ENCODE results near the gene ZKSCAN1. TPM values are rescaled to one million over a fixed set of nuclear protein-coding genes. Genes with fewer than 3 reads are reported as not detected.
"Not testable (repeated sequence)": the region's sequence is repeated elsewhere in the genome, so short reads cannot be mapped to it uniquely, and the experiment has no call there.

The ZKSCAN1 gene
- total RNA-seq, 3 donors from 2014 or later, result 30.6 to 65.1 (median 52.4) TPM

DNA sequence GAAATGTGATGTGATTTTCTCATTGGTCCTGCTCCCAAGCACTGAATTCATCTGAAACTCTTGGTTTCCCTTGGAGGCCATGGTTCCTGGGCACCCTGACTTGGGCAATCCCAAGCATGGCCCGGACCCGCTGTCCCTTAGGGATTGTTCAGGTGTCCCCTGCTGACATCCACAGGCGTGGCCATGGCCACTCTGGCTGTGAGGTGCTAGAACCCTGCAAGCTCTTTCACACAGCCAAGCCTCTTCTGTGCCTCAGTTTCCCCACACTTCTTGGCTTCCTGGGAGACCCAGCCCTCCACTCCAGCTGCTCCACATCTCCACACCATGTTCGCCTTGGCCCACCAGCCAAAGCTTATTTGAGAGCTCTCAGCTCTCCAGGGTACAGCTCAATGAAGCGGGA, 27.6 kb upstream of the ZKSCAN1 start:
- Histone ChIP-seq H3K36me3 (no peaks in the 10 kb centered on the region), H3K9me3 (no peaks in the 10 kb centered on the region), H3K27me3 (no peaks in the 10 kb centered on the region), H3K27ac (no peak overlapping the region), H3K4me3 (no peak overlapping the region), H3K4me1 (peaks cover 0 to 3% of the 10 kb centered on the region in 2 donors)
- TF ChIP-seq, protein P1, sequence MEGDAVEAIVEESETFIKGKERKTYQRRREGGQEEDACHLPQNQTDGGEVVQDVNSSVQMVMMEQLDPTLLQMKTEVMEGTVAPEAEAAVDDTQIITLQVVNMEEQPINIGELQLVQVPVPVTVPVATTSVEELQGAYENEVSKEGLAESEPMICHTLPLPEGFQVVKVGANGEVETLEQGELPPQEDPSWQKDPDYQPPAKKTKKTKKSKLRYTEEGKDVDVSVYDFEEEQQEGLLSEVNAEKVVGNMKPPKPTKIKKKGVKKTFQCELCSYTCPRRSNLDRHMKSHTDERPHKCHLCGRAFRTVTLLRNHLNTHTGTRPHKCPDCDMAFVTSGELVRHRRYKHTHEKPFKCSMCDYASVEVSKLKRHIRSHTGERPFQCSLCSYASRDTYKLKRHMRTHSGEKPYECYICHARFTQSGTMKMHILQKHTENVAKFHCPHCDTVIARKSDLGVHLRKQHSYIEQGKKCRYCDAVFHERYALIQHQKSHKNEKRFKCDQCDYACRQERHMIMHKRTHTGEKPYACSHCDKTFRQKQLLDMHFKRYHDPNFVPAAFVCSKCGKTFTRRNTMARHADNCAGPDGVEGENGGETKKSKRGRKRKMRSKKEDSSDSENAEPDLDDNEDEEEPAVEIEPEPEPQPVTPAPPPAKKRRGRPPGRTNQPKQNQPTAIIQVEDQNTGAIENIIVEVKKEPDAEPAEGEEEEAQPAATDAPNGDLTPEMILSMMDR (IDR thresholded peaks at IDR 0.05), result no peak
- TF ChIP-seq POLR2A (IDR thresholded peaks at IDR 0.05) (no peak), POLR2AphosphoS5 (IDR thresholded peaks at IDR 0.05) (no peak)
- no peak for DNase-seq (ENCODE audit: low spot score in 2 of 2)
- intact Hi-C loops (cut with DNase I; ENCODE audit: low total_unique reads), result no loop called here

GRCh38 chr7:99990460-99990852, 24.9 kb upstream of the ZKSCAN1 start:
- Histone ChIP-seq H3K4me1 (peaks cover 0 to 3% of the 10 kb centered on the region in 2 donors), H3K27me3 (no peaks in the 10 kb centered on the region), H3K9me3 (no peaks in the 10 kb centered on the region), H3K36me3 (no peaks in the 10 kb centered on the region), H3K4me3 (peak overlapping the region in 2 of 3 donors; percentile 2 to 31), H3K27ac (no peak overlapping the region)
- TF ChIP-seq, protein P1 (IDR thresholded peaks at IDR 0.05), result no peak
- TF ChIP-seq POLR2A (IDR thresholded peaks at IDR 0.05) (no peak), POLR2AphosphoS5 (IDR thresholded peaks at IDR 0.05) (no peak)
- intact Hi-C loops (cut with DNase I; ENCODE audit: low total_unique reads), result loop anchor here (10.0 kb wide), 1 partner anchor 76 kb away; the partner anchor contains the start of gene TRIM4
- no peak for DNase-seq (ENCODE audit: low spot score in 2 of 2)

- not testable (repeated sequence) for H3K4me1 ChIP-seq; H3K36me3 ChIP-seq; H3K27ac ChIP-seq; H3K9me3 ChIP-seq; H3K27me3 ChIP-seq; H3K4me3 ChIP-seq; DNase-seq (ENCODE audit: low spot score in 2 of 2)
- intact Hi-C loops (cut with DNase I; ENCODE audit: low total_unique reads), result loop anchor here (10.0 kb wide), 1 partner anchor 77 kb away; the partner anchor contains the start of gene TRIM4
Measured at GRCh38 chr7:99991543-99991942, 23.9 kb upstream of the ZKSCAN1 start.

GRCh38 chr7:99992330-99993038, 22.9 kb upstream of the ZKSCAN1 start:
- intact Hi-C loops (cut with DNase I; ENCODE audit: low total_unique reads), result loop anchor here (10.0 kb wide), 1 partner anchor 78 kb away; the partner anchor contains the start of gene TRIM4
- Histone ChIP-seq H3K27me3 (no peaks in the 10 kb centered on the region), H3K4me1 (peaks cover 0 to 3% of the 10 kb centered on the region in 2 donors), H3K4me3 (no peak overlapping the region), H3K9me3 (no peaks in the 10 kb centered on the region), H3K27ac (no peak overlapping the region), H3K36me3 (no peaks in the 10 kb centered on the region)
- TF ChIP-seq POLR2A (IDR thresholded peaks at IDR 0.05) (no peak), POLR2AphosphoS5 (IDR thresholded peaks at IDR 0.05) (no peak)
- TF ChIP-seq, protein P1 (IDR thresholded peaks at IDR 0.05), result no peak
- DNase-seq (ENCODE audit: low spot score in 2 of 2), result no peak

DNA sequence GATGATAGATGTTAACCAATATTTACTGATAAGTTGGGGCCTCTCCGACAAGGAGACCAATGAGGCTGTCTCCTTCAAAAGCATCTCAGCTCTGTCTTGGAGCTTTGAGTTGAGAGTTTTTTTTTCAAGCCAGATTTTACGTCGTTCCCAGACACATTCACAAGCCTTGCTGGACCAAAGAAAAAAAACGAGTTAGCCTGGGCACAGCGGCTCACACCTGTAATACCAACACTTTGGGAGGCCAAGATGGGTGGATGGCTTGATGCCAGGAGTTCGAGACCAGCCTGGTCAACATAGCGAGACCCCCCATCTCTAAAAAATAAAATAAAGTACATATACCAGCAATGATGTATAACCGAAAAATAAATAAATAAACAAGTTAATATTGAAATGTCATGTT, 20.6 kb upstream of the ZKSCAN1 start:
- Histone ChIP-seq H3K36me3 (no peaks in the 10 kb centered on the region), H3K4me1 (peaks cover 0 to 3% of the 10 kb centered on the region in 2 donors)
- intact Hi-C loops (cut with DNase I; ENCODE audit: low total_unique reads), result loop anchor here (10.0 kb wide), 1 partner anchor 80 kb away; the partner anchor contains the start of gene TRIM4

More for the DNA sequence above, 20.6 kb upstream of the ZKSCAN1 start:
- TF ChIP-seq, protein P1 (IDR thresholded peaks at IDR 0.05), result no peak
- TF ChIP-seq POLR2AphosphoS5 (IDR thresholded peaks at IDR 0.05) (no peak), POLR2A (IDR thresholded peaks at IDR 0.05) (no peak)
- H3K27me3 ChIP-seq, result no peaks in the 10 kb centered on the region
- no peak overlapping the region for H3K27ac ChIP-seq
- DNase-seq (ENCODE audit: low spot score in 2 of 2), result no peak
- H3K4me3 ChIP-seq, result no peak overlapping the region
- H3K9me3 ChIP-seq, result no peaks in the 10 kb centered on the region

Measured in breast epithelium (tissue), 4 donors.